ENCODE data around the gene SORBS2.

GRCh38 chr4:185853841-185854240, 41.8 kb upstream of the SORBS2 start:
- TF ChIP-seq CTCF (IDR thresholded peaks at IDR 0.05; ENCODE audit: control extremely low read depth in 1 of 3, insufficient read depth in 1 of 3, low read depth in 1 of 3, low read length in 3 of 3) (no peak), POLR2AphosphoS5 (IDR thresholded peaks at IDR 0.05; ENCODE audit: low read depth, low read length) (no peak), ATF2 (IDR thresholded peaks at IDR 0.05; ENCODE audit: low read length) (no peak), POLR2A (IDR thresholded peaks at IDR 0.05; ENCODE audit: control extremely low read depth in 1 of 2, low read depth in 2 of 2, low read length in 2 of 2) (no peak), TEAD4 (IDR thresholded peaks at IDR 0.05; ENCODE audit: low read depth, low read length) (no peak), E2F6 (IDR thresholded peaks at IDR 0.05) (no peak), SUZ12 (IDR thresholded peaks at IDR 0.05; ENCODE audit: low read length) (no peak), RAD21 (IDR thresholded peaks at IDR 0.05 in 1 of 2, conservative IDR thresholded peaks at IDR 0.05 in 1 of 2; ENCODE audit: low read depth in 2 of 2, low read length in 2 of 2) (no peak), MAX (IDR thresholded peaks at IDR 0.05) (no peak), EGR1 (IDR thresholded peaks at IDR 0.05; ENCODE audit: borderline replicate concordance, low read depth, low read length) (no peak), EP300 (IDR thresholded peaks at IDR 0.05; ENCODE audit: borderline replicate concordance in 1 of 2, low read depth in 2 of 2, low read length in 2 of 2) (no peak), RNF2 (IDR thresholded peaks at IDR 0.05; ENCODE audit: borderline replicate concordance, low read depth, low read length, missing control alignments, poor library complexity, severe bottlenecking) (no peak), RBBP5 (IDR thresholded peaks at IDR 0.05; ENCODE audit: borderline replicate concordance, low read depth, low read length) (no peak), TAF1 (IDR thresholded peaks at IDR 0.05; ENCODE audit: low read depth, low read length) (no peak)
